Measurements from ENCODE around the gene MYL4. TPM values are rescaled to one million over a fixed set of nuclear protein-coding genes. Genes with fewer than 3 reads are reported as not detected.

The MYL4 gene
- total RNA-seq, 1 experiment from 2014 or later = 0.10 TPM

DNA sequence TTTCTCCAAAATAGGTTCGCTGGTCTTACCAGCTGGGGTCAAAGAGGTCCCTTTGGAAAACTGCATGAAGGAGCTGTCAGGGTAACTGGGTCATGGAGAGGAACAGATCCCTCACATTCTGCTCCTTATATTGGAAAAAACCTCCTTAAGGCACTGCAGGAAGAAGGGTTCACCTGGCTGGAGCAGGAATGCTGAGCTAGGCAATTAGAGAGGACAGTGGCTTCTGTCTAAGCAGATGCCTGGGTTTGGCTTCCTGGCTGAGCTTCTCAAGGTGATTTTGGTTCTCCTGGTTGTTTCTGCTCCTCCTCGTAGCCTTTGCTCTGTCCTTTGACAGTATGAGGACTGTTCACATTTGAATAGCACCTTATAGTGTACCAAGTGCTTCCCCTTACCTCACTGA is 64.1 kb downstream of the MYL4 start:
- DNase-seq (ENCODE audit: low spot score) = no peak

Other genes with a start within 250 kb of the MYL4 start
- 0.82 and 1.3 TPM in 2 replicates for gene RPRML, start 230.1 kb upstream of the MYL4 start, total RNA-seq (2014; rRNA removed; shearing (Covaris generic))
- 92.1 and 100 TPM in 2 replicates for gene CDC27, start 20.1 kb upstream of the MYL4 start, total RNA-seq (2014; rRNA removed; shearing (Covaris generic))
- gene ITGB3, start 44.5 kb downstream of the MYL4 start, total RNA-seq (2014; rRNA removed; shearing (Covaris generic)) = 3.4 and 3.7 TPM in 2 replicates
- 1.8 and 2.1 TPM in 2 replicates for gene EFCAB13, start 114.6 kb downstream of the MYL4 start, total RNA-seq (2014; rRNA removed; shearing (Covaris generic))

Measured in H4 (cell line).